Adipocyte (in vitro differentiated cells): ENCODE data around the gene ATPAF2.
A peak's percentile ranks its signal among the peaks of the same experiment; 100 is the strongest.

Experiments used
- DNase-seq: peaks from one replicate; pipeline ENCODE4 v3.0.0-alpha.2; 2015; ENCODE audit warnings: low read depth
- H3K27me3 ChIP-seq: replicated peaks from 2 replicates; pipeline ENCODE4 v1.7.0; 2013; ENCODE audit warnings: mild to moderate bottlenecking, low read length, moderate library complexity; ENCODE audit not compliant: control insufficient read depth, insufficient read depth
- H3K36me3 ChIP-seq: 2 replicates; pipeline ENCODE4 v1.7.0; 2013; ENCODE audit warnings: low read length, mild to moderate bottlenecking, moderate library complexity; ENCODE audit not compliant: control insufficient read depth, insufficient read depth, severe bottlenecking
- H3K4me1 ChIP-seq: 2 replicates; pipeline ENCODE4 v1.7.0; 2013; ENCODE audit warnings: mild to moderate bottlenecking, low read length, moderate library complexity; ENCODE audit not compliant: control insufficient read depth, insufficient read depth
- H3K4me3 ChIP-seq: 2 replicates; pipeline ENCODE4 v1.7.0; 2013; ENCODE audit warnings: mild to moderate bottlenecking, low read length, moderate library complexity
- H3K9ac ChIP-seq: 2 replicates; pipeline ENCODE4 v1.7.0; 2013; ENCODE audit warnings: mild to moderate bottlenecking, low read length, moderate library complexity
- H3K9me3 ChIP-seq: 2 replicates; pipeline ENCODE4 v1.7.0; 2013; ENCODE audit warnings: mild to moderate bottlenecking, low read length, moderate library complexity; ENCODE audit not compliant: control insufficient read depth

ATPAF2 gene

GRCh38 chr17:18064053-18064452 lies 25.1 kb upstream of the ATPAF2 start:
- Histone ChIP-seq H3K9me3 (no peaks in the 10 kb centered on the region), H3K4me1 (no peaks in the 10 kb centered on the region), H3K9ac (no peak overlapping the region), H3K36me3 (peaks cover 64% of the 10 kb centered on the region), H3K27me3 (no peaks in the 10 kb centered on the region), H3K4me3 (no peak overlapping the region)
- no peak for DNase-seq

GRCh38 chr17:18059283-18059682 lies 20.3 kb upstream of the ATPAF2 start:
- Histone ChIP-seq H3K9ac (no peak overlapping the region), H3K9me3 (no peaks in the 10 kb centered on the region), H3K4me1 (no peaks in the 10 kb centered on the region), H3K4me3 (no peak overlapping the region), H3K27me3 (no peaks in the 10 kb centered on the region), H3K36me3 (peaks cover 71% of the 10 kb centered on the region)
- DNase-seq, result no peak

- DNase-seq, result no peak
- Histone ChIP-seq H3K36me3 (peaks cover 65% of the 10 kb centered on the region), H3K4me3 (no peak overlapping the region), H3K4me1 (no peaks in the 10 kb centered on the region), H3K9me3 (no peaks in the 10 kb centered on the region), H3K9ac (no peak overlapping the region), H3K27me3 (no peaks in the 10 kb centered on the region)
Measured at GRCh38 chr17:18056214-18056613, 17.2 kb upstream of the ATPAF2 start.

- Histone ChIP-seq H3K9ac (no peak overlapping the region), H3K4me1 (no peaks in the 10 kb centered on the region), H3K9me3 (no peaks in the 10 kb centered on the region), H3K27me3 (no peaks in the 10 kb centered on the region), H3K36me3 (peaks cover 63% of the 10 kb centered on the region), H3K4me3 (no peak overlapping the region)
- no peak for DNase-seq
Measured at GRCh38 chr17:18055597-18055996, 16.6 kb upstream of the ATPAF2 start.

GRCh38 chr17:18045691-18046350 lies 6.9 kb upstream of the ATPAF2 start:
- H3K9me3 ChIP-seq, result no peaks in the 10 kb centered on the region
- H3K9ac ChIP-seq, result no peak overlapping the region
- DNase-seq, result no peak
- H3K27me3 ChIP-seq, result no peaks in the 10 kb centered on the region
- peaks cover 20% of the 10 kb centered on the region for H3K4me1 ChIP-seq
- H3K4me3 ChIP-seq, result no peak overlapping the region
- peaks cover 35% of the 10 kb centered on the region for H3K36me3 ChIP-seq

GRCh38 chr17:18044609-18045008 lies 5.6 kb upstream of the ATPAF2 start:
- Histone ChIP-seq H3K4me3 (no peak overlapping the region), H3K9me3 (no peaks in the 10 kb centered on the region), H3K4me1 (peaks cover 28% of the 10 kb centered on the region), H3K36me3 (peaks cover 24% of the 10 kb centered on the region), H3K9ac (no peak overlapping the region), H3K27me3 (no peaks in the 10 kb centered on the region)
- DNase-seq, result no peak

- peak; percentile 45 for DNase-seq
- H3K27me3 ChIP-seq, result no peaks in the 10 kb centered on the region
Measured at GRCh38 chr17:18043491-18043890, 4.5 kb upstream of the ATPAF2 start.

GRCh38 chr17:18042983-18043382 lies 4.0 kb upstream of the ATPAF2 start:
- peaks cover 33% of the 10 kb centered on the region for H3K4me1 ChIP-seq
- H3K36me3 ChIP-seq, result peaks cover 24% of the 10 kb centered on the region
- no peak for DNase-seq
- no peak overlapping the region for H3K4me3 ChIP-seq
- no peak overlapping the region for H3K9ac ChIP-seq
- H3K9me3 ChIP-seq, result no peaks in the 10 kb centered on the region
- no peaks in the 10 kb centered on the region for H3K27me3 ChIP-seq

More at GRCh38 chr17:18043491-18043890, 4.5 kb upstream of the ATPAF2 start:
- Histone ChIP-seq H3K36me3 (peaks cover 24% of the 10 kb centered on the region), H3K4me1 (peaks cover 28% of the 10 kb centered on the region), H3K9me3 (no peaks in the 10 kb centered on the region), H3K4me3 (no peak overlapping the region), H3K9ac (no peak overlapping the region)

- DNase-seq, result peak; percentile 72
- H3K9ac ChIP-seq, result peak overlapping the region; percentile 50
- peaks cover 34% of the 10 kb centered on the region for H3K4me1 ChIP-seq
- no peaks in the 10 kb centered on the region for H3K9me3 ChIP-seq
- H3K36me3 ChIP-seq, result peaks cover 14% of the 10 kb centered on the region
- H3K4me3 ChIP-seq, result peak overlapping the region; percentile 2
- H3K27me3 ChIP-seq, result no peaks in the 10 kb centered on the region
Measured at GRCh38 chr17:18041776-18042175, 2.8 kb upstream of the ATPAF2 start.

- peak overlapping the region; percentile 92 for H3K9ac ChIP-seq
- no peaks in the 10 kb centered on the region for H3K27me3 ChIP-seq
- peak; percentile 3 for DNase-seq
- peaks cover 5% of the 10 kb centered on the region for H3K36me3 ChIP-seq
- H3K9me3 ChIP-seq, result no peaks in the 10 kb centered on the region
- peaks cover 34% of the 10 kb centered on the region for H3K4me1 ChIP-seq
- H3K4me3 ChIP-seq, result peak overlapping the region; percentile 98
Measured at GRCh38 chr17:18040261-18040858, 1.4 kb upstream of the ATPAF2 start.

GRCh38 chr17:18039535-18040260 lies 730 bp upstream of the ATPAF2 start:
- DNase-seq, result no peak
- Histone ChIP-seq H3K27me3 (no peaks in the 10 kb centered on the region), H3K36me3 (no peaks in the 10 kb centered on the region), H3K4me3 (peak overlapping the region; percentile 98), H3K9me3 (no peaks in the 10 kb centered on the region), H3K4me1 (peaks cover 34% of the 10 kb centered on the region), H3K9ac (peak overlapping the region; percentile 92)
